Measurements from ENCODE around the gene FUOM. TPM values are rescaled to one million over a fixed set of nuclear protein-coding genes. Genes with fewer than 3 reads are reported as not detected.

Gene FUOM
- total and polyA plus RNA-seq, 9 of the 15 experiments (the other 6 are each of a cell fraction or from before 2014, with no cell fraction given), result 1.8 to 96.1 (median 27.0) TPM

DNA sequence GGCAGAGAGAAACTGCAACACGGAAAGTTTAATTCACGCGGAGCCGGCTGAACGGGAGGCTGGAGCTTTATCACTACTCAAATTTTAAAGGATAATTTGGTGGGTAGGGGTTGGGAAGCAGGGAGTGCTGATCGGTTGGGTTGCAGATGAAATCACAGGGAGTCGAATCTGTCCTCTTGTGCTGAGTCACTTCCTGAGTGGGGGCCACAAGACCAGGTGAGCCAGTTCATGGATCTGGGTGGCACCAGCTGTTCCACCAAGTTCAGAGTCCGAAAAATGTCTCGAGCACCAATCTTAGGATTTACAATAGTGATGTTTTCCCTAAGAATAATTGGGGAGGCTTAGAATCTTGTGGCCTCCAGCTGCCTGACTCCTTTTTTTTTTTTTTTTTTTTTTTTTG is 14.3 kb downstream of the FUOM start (continued):
- TF ChIP-seq, protein P1, sequence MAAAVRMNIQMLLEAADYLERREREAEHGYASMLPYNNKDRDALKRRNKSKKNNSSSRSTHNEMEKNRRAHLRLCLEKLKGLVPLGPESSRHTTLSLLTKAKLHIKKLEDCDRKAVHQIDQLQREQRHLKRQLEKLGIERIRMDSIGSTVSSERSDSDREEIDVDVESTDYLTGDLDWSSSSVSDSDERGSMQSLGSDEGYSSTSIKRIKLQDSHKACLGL (CRISPR knock-in tag; IDR thresholded peaks at IDR 0.05; ENCODE audit: borderline replicate concordance, poor library complexity, severe bottlenecking), result no peak
- no peak for TF ChIP-seq KLF1 (tag; IDR thresholded peaks at IDR 0.05)
- TF ChIP-seq EHMT2 (IDR thresholded peaks at IDR 0.05), result no peak
- no peak for TF ChIP-seq TRIM24 (IDR thresholded peaks at IDR 0.05)
- TF ChIP-seq SNIP1 (IDR thresholded peaks at IDR 0.05; ENCODE audit: low read depth), result no peak
- no peak for TF ChIP-seq HNRNPK (IDR thresholded peaks at IDR 0.05; ENCODE audit: low read depth, low read length, poor library complexity, severe bottlenecking)
- TF ChIP-seq MEF2D (tag; conservative IDR thresholded peaks at IDR 0.05; ENCODE audit: low read depth), result no peak
- peak; percentile 70 for TF ChIP-seq NFE2 (IDR thresholded peaks at IDR 0.05; ENCODE audit: low read depth)
- TF ChIP-seq JUND (IDR thresholded peaks at IDR 0.05; ENCODE audit: borderline replicate concordance, low read depth, low read length), result peak; percentile 27; the same call in 1 of the 2 replicates
- no peak; the same call in 2 of the 3 replicates for TF ChIP-seq JUND (tag; IDR thresholded peaks at IDR 0.05; ENCODE audit: borderline replicate concordance, low read depth, low read length)
- no peak for TF ChIP-seq ZNF77 (CRISPR knock-in tag; IDR thresholded peaks at IDR 0.05)
- peak; percentile 77 for TF ChIP-seq PRDM10 (IDR thresholded peaks at IDR 0.05; ENCODE audit: partially characterized antibody)
- TF ChIP-seq SFPQ (IDR thresholded peaks at IDR 0.05; ENCODE audit: low read depth, low read length), result no peak
- 0 out of 2 replicates have a peak, but pooled peaks have one; percentile 14 for TF ChIP-seq SMARCA4 (IDR thresholded peaks at IDR 0.05)
- no peak for TF ChIP-seq MCM2 (IDR thresholded peaks at IDR 0.05; ENCODE audit: low read depth)
- TF ChIP-seq ZNF324 (CRISPR knock-in tag; IDR thresholded peaks at IDR 0.05), result no peak
- no peak for TF ChIP-seq LCOR (CRISPR knock-in tag; IDR thresholded peaks at IDR 0.05)
- no peak for TF ChIP-seq TFAM (CRISPR knock-in tag; conservative IDR thresholded peaks at IDR 0.05)
- TF ChIP-seq RBM15 (IDR thresholded peaks at IDR 0.05; ENCODE audit: insufficient read depth, low read length), result no peak
- no peak for TF ChIP-seq NR1H2 (CRISPR knock-in tag; IDR thresholded peaks at IDR 0.05)
- TF ChIP-seq SMAD4 (CRISPR knock-in tag; conservative IDR thresholded peaks at IDR 0.05), result no peak
- TF ChIP-seq NR4A1 (CRISPR knock-in tag; IDR thresholded peaks at IDR 0.05), result no peak
- no peak for TF ChIP-seq NR4A1 (tag; IDR thresholded peaks at IDR 0.05)
- no peak for TF ChIP-seq TEAD1 (CRISPR knock-in tag; IDR thresholded peaks at IDR 0.05)
- TF ChIP-seq SAP30 (IDR thresholded peaks at IDR 0.05; ENCODE audit: borderline replicate concordance, insufficient read depth, low read depth, low read length, poor library complexity, severe bottlenecking), result no peak
- 0 out of 2 replicates have a peak, but pooled peaks have one; percentile 7 for TF ChIP-seq ARID1B (IDR thresholded peaks at IDR 0.05)

All from K562 (cell line).